Gastroesophageal sphincter (tissue), 2 donors: ENCODE results near the gene ADAT2.

ENCODE experiments used
- POLR2A ChIP-seq, 2 donors: fragments of 450-650 bp; IDR thresholded peaks; one replicate each; pipeline ENCODE4 v1.6.1; 2017; ENCODE audit warnings: antibody characterized with exemption in 2 of 2, mild to moderate bottlenecking in 2 of 2, moderate library complexity in 1 of 2
- POLR2AphosphoS5 ChIP-seq: sonication (generic); formaldehyde crosslinking; IDR thresholded peaks from one replicate; pipeline ENCODE4 v1.6.1; 2017; ENCODE audit warnings: antibody characterized with exemption

- no peak for TF ChIP-seq POLR2A (IDR thresholded peaks at IDR 0.05)
- no peak for TF ChIP-seq POLR2AphosphoS5
Measured at GRCh38 chr6:143402721-143403336, 47.7 kb downstream of the ADAT2 start.
